ENCODE measurements around the gene RPS19.
"Not testable (repeated sequence)": the region's sequence is repeated elsewhere in the genome, so short reads cannot be mapped to it uniquely, and the experiment has no call there.

The RPS19 gene

DNA sequence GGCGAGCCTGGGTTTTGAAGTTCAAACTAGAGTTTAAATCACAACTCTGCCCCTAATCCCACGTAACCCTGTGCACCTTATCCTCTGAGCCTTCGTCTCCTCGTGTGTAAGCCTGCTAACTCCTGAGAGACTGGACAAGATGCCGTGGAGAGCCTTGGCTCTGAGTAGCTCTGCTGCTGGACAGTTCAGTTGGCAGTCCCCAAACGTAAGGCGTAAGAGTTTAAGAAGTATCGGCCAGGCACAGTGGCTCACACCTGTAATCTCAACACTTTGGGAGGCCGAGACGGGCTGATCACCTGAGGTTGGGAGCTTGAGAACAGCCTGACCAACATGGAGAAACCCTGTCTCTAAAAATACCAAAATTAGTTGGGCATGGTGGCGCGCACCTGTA, 12.3 kb downstream of the RPS19 start:
- H3K9me3 ChIP-seq (ENCODE audit: insufficient read depth, low read length) = no peaks in the 10 kb centered on the region
- H3K4me1 ChIP-seq (ENCODE audit: insufficient read depth, insufficient read length) = peaks cover 10% of the 10 kb centered on the region
- no peaks in the 10 kb centered on the region for H3K27me3 ChIP-seq (ENCODE audit: insufficient read depth, insufficient read length)
- TF ChIP-seq YY1 (IDR thresholded peaks at IDR 0.05; ENCODE audit: insufficient read depth, insufficient read length) (no peak), SUZ12 (IDR thresholded peaks at IDR 0.05; ENCODE audit: extremely low read depth, insufficient read depth, insufficient read length) (no peak), ZNF274 (IDR thresholded peaks at IDR 0.05; ENCODE audit: low read depth, low read length) (no peak)
- no peak overlapping the region for H3K9ac ChIP-seq (ENCODE audit: insufficient read length, low read depth)
- no peak for DNase-seq (ENCODE audit: low read depth, low spot score)
- H3K4me3 ChIP-seq (ENCODE audit: insufficient read length, low read depth) = no peak overlapping the region
- H3K36me3 ChIP-seq (ENCODE audit: insufficient read depth, insufficient read length, low read length) = peaks cover 49% of the 10 kb centered on the region

DNA sequence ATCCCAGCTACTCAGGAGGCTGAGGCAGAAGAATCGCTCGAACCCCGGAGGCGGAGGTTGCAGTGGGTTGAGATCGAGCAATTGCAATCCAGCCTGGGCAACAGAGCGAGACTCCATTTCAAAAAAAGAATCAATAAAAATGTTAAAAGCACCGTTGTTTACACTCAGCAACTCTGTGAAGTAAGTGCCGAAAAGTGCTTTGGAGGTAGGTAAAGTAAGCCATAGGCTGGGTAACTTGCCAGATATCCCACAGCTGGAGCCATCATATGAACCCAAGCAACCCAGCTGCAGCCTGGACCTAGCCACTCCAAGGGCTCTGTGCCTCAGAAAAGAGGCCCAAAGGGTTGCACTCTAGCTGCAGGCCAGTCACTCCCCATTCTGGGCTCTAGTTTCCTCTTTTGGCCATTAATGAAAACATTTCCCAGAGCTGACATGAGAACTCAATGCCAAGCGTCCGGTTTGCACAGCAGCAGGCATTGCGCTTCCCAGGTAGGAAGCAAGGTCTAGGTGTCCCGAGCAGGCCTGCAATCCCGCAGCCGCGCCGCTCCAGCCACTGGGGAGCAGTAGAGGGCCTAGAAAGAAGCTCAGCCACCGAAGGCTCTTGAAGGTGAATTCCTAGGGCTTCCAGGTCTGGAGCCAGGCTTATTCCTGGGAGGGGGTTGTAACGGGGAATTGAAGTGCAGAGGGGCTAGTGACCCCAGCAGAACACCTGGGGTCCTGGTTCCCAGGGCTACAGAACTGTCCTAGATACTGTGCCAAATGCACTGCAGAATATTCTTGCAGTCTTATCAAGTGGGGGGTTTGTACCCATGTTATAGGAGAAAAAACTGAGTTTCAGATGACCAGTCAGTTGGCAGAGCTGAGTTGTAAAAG, 13.0 kb downstream of the RPS19 start:
- peaks cover 12% of the 10 kb centered on the region for H3K4me1 ChIP-seq (ENCODE audit: insufficient read depth, insufficient read length)
- no peak overlapping the region for H3K9ac ChIP-seq (ENCODE audit: insufficient read length, low read depth)
- no peaks in the 10 kb centered on the region for H3K9me3 ChIP-seq (ENCODE audit: insufficient read depth, low read length)
- H3K27me3 ChIP-seq (ENCODE audit: insufficient read depth, insufficient read length) = no peaks in the 10 kb centered on the region
- peak; percentile 66 for DNase-seq (ENCODE audit: low read depth, low spot score)
- peaks cover 43% of the 10 kb centered on the region for H3K36me3 ChIP-seq (ENCODE audit: insufficient read depth, insufficient read length, low read length)
- TF ChIP-seq YY1 (IDR thresholded peaks at IDR 0.05; ENCODE audit: insufficient read depth, insufficient read length) (no peak), SUZ12 (IDR thresholded peaks at IDR 0.05; ENCODE audit: extremely low read depth, insufficient read depth, insufficient read length) (no peak), ZNF274 (IDR thresholded peaks at IDR 0.05; ENCODE audit: low read depth, low read length) (no peak)
- no peak overlapping the region for H3K4me3 ChIP-seq (ENCODE audit: insufficient read length, low read depth)

DNA sequence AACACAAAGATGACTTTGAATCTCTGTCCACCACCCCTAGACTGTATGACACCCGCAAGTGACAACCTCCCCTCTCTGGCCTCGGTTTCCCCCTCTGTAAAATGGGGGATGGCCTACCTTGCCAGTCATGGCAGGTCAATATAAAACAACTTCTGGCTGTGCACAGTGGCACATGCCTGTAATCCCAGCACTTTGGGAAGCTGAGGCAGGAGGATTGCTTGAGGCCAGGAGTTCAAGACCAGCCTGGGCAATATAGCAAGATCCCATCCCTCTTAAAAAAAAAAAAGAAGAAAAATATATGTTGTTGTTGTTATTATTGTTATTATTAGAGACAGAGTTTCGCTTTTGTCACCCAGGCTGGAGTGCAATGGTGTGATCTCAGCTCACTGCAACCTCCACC, 15.9 kb downstream of the RPS19 start:
- DNase-seq (ENCODE audit: low read depth, low spot score); H3K9ac ChIP-seq (ENCODE audit: insufficient read length, low read depth); H3K4me3 ChIP-seq (ENCODE audit: insufficient read length, low read depth); H3K27me3 ChIP-seq (ENCODE audit: insufficient read depth, insufficient read length); H3K4me1 ChIP-seq (ENCODE audit: insufficient read depth, insufficient read length); H3K9me3 ChIP-seq (ENCODE audit: insufficient read depth, low read length): not testable (repeated sequence)
- H3K36me3 ChIP-seq (ENCODE audit: insufficient read depth, insufficient read length, low read length) = peaks cover 15% of the 10 kb centered on the region

DNA sequence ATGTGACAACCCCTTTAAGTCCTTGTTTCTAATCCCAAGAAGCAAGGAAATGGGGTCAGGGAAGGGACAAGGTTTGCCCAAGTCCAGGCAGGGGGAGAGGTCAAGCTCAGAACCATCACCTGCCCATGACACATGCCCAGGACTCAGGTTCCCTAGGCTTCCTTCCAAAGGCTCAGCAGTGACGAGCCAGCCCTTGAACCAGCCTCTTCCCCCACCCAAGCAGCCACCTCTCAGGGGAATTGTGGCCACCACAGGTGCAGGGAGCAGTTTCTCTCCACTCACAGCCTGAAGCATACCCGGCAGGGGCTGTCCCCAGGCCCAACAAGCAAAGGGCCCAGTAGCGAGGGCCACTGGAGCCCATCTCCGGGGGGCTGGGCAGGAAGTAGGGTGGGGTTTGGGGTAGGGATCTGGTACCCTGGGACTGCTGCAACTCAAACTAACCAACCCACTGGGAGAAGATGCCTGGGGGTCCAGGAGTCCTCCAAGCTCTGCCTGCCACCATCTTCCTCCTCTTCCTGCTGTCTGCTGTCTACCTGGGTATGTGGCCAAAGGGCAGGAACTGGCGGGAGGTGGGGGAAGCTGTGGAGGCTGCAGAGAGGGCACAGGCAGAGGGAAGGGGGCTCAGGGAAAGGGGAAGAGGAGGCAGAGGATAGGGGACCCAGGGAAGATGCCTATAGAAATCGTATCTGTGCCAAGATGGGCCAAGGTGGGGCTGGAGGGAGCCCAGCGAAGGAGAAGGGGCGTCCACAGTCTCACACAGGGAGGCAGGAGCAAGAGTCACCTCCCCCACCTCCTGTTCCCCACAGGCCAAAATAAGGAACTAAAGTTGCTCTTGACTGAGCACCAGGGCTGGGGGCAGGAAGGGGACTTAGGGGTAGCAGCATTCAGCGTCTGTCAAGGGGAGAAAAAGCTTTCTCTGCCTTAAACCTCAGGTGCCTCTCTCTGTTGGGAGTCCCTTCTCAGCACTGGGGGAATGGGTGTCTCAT, 17.1 kb downstream of the RPS19 start, which contains the start of gene CD79A:
Gene CD79A (plus strand): TSS at position 433 of the 986 bp plus-strand sequence. CDS start 26 bp downstream, at position 459.
- H3K4me1 ChIP-seq (ENCODE audit: insufficient read depth, insufficient read length) = peaks cover 6% of the 10 kb centered on the region
- H3K9me3 ChIP-seq (ENCODE audit: insufficient read depth, low read length) = no peaks in the 10 kb centered on the region
- H3K9ac ChIP-seq (ENCODE audit: insufficient read length, low read depth) = no peak within 1 kb of the TSS
- H3K4me3 ChIP-seq (ENCODE audit: insufficient read length, low read depth) = no peak within 1 kb of the TSS
- no peak for DNase-seq (ENCODE audit: low read depth, low spot score)
- no peak for TF ChIP-seq ZNF274 (IDR thresholded peaks at IDR 0.05; ENCODE audit: low read depth, low read length)
- no peak for TF ChIP-seq YY1 (IDR thresholded peaks at IDR 0.05; ENCODE audit: insufficient read depth, insufficient read length)
- no peak for TF ChIP-seq SUZ12 (IDR thresholded peaks at IDR 0.05; ENCODE audit: extremely low read depth, insufficient read depth, insufficient read length)
- H3K27me3 ChIP-seq (ENCODE audit: insufficient read depth, insufficient read length) = peaks cover 9% of the 10 kb centered on the region
- H3K36me3 ChIP-seq (ENCODE audit: insufficient read depth, insufficient read length, low read length) = peaks cover 3% of the 10 kb centered on the region

DNA sequence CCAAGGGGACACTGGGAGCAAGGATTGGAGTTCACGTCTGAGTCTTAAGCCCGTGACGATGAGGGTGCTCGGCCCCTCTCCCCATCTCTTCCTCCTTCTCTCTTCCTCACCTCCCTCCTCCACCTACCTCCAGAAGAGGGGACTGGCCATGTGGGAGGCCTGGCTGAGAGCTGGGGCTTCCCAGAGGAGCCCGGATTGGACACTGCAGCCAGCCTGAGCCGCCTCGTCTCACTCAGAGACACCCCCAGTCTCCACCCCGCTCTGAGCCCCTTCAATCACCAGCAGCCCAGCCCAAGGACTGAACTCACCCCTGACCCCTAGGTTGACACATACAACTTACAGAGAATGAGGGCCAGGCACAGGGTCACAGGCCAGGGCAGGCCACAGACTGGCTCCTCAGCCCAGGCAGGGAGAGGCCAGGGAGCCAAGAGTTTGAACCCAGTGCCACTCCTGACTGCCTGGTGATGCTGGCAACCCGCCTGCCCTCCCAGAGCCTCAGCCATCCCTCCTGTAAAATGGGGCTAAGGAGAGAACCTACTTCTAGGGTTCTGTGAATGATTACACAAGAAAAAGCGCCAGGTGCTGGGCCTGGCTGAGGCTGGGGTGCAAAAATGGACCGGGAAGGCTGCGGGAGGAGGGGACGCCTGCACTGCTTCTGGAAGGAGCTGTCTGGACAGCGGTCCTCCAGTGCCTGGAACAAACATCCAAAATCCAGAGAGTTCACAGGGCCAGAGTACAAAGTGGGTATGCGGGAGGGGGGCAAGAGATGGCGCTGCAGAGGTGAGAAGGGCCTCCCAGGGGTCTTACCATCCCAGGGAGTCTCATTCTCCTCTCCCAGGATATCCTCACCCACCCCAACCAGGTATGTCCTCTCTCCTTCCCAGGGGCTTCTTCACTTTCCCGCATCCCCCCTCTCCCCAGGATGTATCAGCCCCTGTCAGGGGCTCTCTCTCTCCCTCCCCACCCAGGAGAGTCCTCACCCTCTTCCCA, 18.2 kb downstream of the RPS19 start:
- H3K9ac ChIP-seq (ENCODE audit: insufficient read length, low read depth) = no peak overlapping the region
- H3K4me1 ChIP-seq (ENCODE audit: insufficient read depth, insufficient read length) = peaks cover 6% of the 10 kb centered on the region
- H3K9me3 ChIP-seq (ENCODE audit: insufficient read depth, low read length) = no peaks in the 10 kb centered on the region
- H3K27me3 ChIP-seq (ENCODE audit: insufficient read depth, insufficient read length) = peaks cover 19% of the 10 kb centered on the region
- no peak for DNase-seq (ENCODE audit: low read depth, low spot score)
- H3K36me3 ChIP-seq (ENCODE audit: insufficient read depth, insufficient read length, low read length) = no peaks in the 10 kb centered on the region
- no peak for TF ChIP-seq SUZ12 (IDR thresholded peaks at IDR 0.05; ENCODE audit: extremely low read depth, insufficient read depth, insufficient read length)
- no peak for TF ChIP-seq YY1 (IDR thresholded peaks at IDR 0.05; ENCODE audit: insufficient read depth, insufficient read length)
- TF ChIP-seq ZNF274 (IDR thresholded peaks at IDR 0.05; ENCODE audit: low read depth, low read length) = no peak
- H3K4me3 ChIP-seq (ENCODE audit: insufficient read length, low read depth) = no peak overlapping the region

DNA sequence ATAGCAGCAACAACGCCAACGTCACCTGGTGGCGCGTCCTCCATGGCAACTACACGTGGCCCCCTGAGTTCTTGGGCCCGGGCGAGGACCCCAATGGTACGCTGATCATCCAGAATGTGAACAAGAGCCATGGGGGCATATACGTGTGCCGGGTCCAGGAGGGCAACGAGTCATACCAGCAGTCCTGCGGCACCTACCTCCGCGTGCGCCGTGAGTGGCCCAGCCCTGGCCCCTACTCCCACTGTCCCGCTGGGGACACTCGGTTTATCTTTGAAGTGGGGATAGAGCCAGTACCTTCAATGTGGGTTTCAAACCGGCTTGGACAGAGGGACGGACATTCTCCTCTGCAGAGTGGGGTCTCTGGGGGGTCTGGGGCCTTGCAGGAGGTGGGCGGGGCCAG, 19.0 kb downstream of the RPS19 start:
- no peak for TF ChIP-seq YY1 (IDR thresholded peaks at IDR 0.05; ENCODE audit: insufficient read depth, insufficient read length)
- TF ChIP-seq ZNF274 (IDR thresholded peaks at IDR 0.05; ENCODE audit: low read depth, low read length) = no peak
- TF ChIP-seq SUZ12 (IDR thresholded peaks at IDR 0.05; ENCODE audit: extremely low read depth, insufficient read depth, insufficient read length) = no peak
- H3K36me3 ChIP-seq (ENCODE audit: insufficient read depth, insufficient read length, low read length) = no peaks in the 10 kb centered on the region
- peaks cover 26% of the 10 kb centered on the region for H3K27me3 ChIP-seq (ENCODE audit: insufficient read depth, insufficient read length)
- DNase-seq (ENCODE audit: low read depth, low spot score) = no peak
- H3K4me3 ChIP-seq (ENCODE audit: insufficient read length, low read depth) = no peak overlapping the region
- H3K9me3 ChIP-seq (ENCODE audit: insufficient read depth, low read length) = no peaks in the 10 kb centered on the region
- no peak overlapping the region for H3K9ac ChIP-seq (ENCODE audit: insufficient read length, low read depth)
- peaks cover 8% of the 10 kb centered on the region for H3K4me1 ChIP-seq (ENCODE audit: insufficient read depth, insufficient read length)
